HUES48 (cell line): ENCODE data around the gene KCP.

Experiments used
- H3K27ac ChIP-seq: one replicate; pipeline ENCODE4 v1.7.0; 2013; ENCODE audit warnings: low read depth, low read length, inconsistent platforms
- H3K27me3 ChIP-seq: 2 replicates; pipeline ENCODE4 v1.6.1; 2013; ENCODE audit warnings: mild to moderate bottlenecking, low read length; ENCODE audit not compliant: control insufficient read depth, insufficient read depth
- H3K36me3 ChIP-seq: 2 replicates; pipeline ENCODE4 v1.6.1; 2013; ENCODE audit warnings: low read length; ENCODE audit not compliant: control insufficient read depth, insufficient read depth
- H3K4me1 ChIP-seq: 2 replicates; pipeline ENCODE4 v1.6.1; 2013; ENCODE audit warnings: mild to moderate bottlenecking, low read length; ENCODE audit not compliant: control insufficient read depth, insufficient read depth
- H3K4me3 ChIP-seq: 2 replicates; pipeline ENCODE4 v1.5.1; 2013; ENCODE audit warnings: mild to moderate bottlenecking, low read depth, low read length
- H3K9ac ChIP-seq: 2 replicates; pipeline ENCODE4 v1.6.1; 2013; ENCODE audit warnings: mild to moderate bottlenecking, low read depth, low read length, moderate library complexity
- H3K9me3 ChIP-seq: 2 replicates; pipeline ENCODE4 v1.6.1; 2013; ENCODE audit warnings: low read length; ENCODE audit not compliant: control insufficient read depth, insufficient read depth

The KCP gene

DNA sequence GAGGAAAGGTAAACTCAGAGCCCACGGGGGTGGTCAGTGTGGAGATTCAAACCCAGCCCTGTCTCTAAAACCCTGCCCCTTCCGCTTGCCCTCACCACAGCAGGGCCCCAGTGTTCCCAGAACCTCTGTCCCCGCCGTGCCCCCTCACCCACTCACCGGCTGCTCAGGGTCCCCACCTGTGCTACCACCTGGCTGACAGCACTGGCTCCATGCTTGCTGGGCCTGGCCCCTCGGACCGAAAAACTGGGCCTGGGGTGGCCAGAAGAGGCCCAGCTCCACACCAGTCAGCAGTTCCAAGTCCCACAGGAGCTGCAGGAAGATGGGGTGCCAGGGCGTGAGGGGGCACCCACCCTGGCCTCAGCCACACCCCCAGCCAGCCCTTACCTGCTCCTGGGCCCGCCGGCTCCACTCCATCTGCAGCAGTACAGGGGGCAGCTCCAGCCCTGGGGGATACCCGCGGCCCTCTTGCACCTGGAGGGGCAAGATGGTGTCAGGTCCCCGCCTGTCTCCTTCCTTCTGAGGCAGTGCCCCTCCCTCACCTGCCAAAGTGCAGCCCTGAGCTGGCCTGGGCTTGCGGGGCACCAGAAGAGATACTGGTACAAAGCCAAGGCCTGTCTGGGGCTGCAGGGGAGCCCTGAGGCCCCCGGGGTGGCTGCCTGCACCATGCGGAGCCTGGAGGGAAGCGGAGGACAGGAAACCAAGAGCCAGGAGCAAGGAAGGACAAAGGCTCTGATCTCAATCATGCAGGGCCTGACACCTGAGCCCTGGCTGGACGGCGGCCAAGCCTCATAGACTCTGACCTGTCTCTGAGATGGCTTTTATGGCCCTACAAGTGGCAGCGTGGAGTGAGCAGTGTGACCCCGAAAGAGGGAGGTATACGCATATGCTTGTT, 36.1 kb downstream of the KCP start:
- H3K36me3 ChIP-seq: no peaks in the 10 kb centered on the region
- H3K9ac ChIP-seq: no peak overlapping the region
- H3K27ac ChIP-seq: no peak overlapping the region
- H3K4me3 ChIP-seq: no peak overlapping the region
- peaks cover 28% of the 10 kb centered on the region for H3K27me3 ChIP-seq
- H3K9me3 ChIP-seq: no peaks in the 10 kb centered on the region
- peaks cover 5% of the 10 kb centered on the region; the same call in 1 of the 2 replicates for H3K4me1 ChIP-seq

DNA sequence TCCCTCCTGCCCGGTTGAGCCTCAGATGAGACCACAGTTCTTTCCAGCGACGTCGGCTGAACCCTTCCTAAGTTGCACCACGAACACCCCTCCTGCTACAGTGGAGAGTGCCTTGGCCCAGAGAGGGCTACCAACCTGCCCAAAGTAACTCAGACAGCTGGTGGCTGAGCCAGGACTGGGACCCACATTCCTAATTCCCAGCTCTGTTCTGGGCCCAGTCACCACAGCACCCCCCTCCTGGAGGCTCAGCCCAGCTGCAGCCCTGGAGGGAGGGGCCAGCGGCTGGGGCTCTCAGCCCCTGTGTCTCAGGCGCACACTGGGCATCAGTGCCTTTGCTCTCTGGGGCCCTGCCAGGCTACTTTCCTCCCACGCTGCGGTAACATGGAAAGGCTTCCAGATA, 37.3 kb downstream of the KCP start:
- peaks cover 11% of the 10 kb centered on the region for H3K4me1 ChIP-seq
- peaks cover 40% of the 10 kb centered on the region for H3K27me3 ChIP-seq
- H3K9ac ChIP-seq: no peak overlapping the region
- no peak overlapping the region for H3K4me3 ChIP-seq
- H3K9me3 ChIP-seq: no peaks in the 10 kb centered on the region
- H3K27ac ChIP-seq: no peak overlapping the region
- no peaks in the 10 kb centered on the region for H3K36me3 ChIP-seq

DNA sequence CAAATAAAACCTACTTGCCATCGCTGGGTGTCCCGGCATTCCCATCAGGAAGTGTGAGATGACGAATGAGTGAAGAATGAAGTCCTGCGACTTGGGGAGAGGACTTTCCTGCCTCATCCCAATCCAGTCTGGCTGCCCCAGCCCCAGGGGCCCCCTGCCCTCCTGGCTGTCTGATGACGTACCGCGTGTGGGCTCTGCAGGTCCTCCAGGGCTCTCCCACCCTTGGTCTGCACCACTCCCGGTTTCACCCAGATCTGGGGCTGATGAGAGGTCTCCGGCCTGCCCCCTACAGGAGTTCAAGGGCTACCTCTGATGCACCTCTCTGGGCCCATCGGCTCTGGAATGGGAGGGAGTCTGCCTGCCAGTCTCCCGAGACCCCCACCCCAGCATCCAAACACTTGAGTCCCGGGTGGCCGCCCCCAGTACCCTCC, 38.1 kb downstream of the KCP start:
- H3K4me1 ChIP-seq: peaks cover 15% of the 10 kb centered on the region
- no peaks in the 10 kb centered on the region for H3K36me3 ChIP-seq
- no peak overlapping the region for H3K4me3 ChIP-seq

DNA sequence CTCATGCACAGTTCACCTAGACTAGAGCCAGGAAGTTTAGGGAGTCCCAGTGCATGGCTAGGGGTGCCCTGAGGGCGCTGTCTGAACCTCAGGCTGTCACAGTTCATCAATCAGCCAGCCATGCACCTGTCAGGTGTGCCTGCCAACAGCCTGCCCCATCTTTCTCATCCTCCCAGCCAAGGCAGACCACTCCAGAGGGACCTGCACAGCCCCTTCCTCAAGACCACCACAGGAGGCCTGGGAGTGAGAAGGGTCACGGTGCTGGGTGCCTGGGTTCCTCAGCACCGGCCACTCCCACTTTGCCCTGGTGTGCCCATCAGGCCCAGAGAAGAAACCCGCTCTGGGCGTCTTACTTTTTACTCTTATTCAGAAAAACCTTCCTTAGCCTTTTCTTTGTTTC, 39.5 kb downstream of the KCP start:
- Histone ChIP-seq H3K9me3 (no peaks in the 10 kb centered on the region), H3K36me3 (peaks cover 2% of the 10 kb centered on the region; the same call in 1 of the 2 replicates), H3K27ac (no peak overlapping the region), H3K4me1 (peaks cover 15% of the 10 kb centered on the region), H3K27me3 (peaks cover 49% of the 10 kb centered on the region), H3K9ac (no peak overlapping the region), H3K4me3 (no peak overlapping the region)

More for the DNA sequence above, 38.1 kb downstream of the KCP start:
- peaks cover 45% of the 10 kb centered on the region for H3K27me3 ChIP-seq
- H3K27ac ChIP-seq: no peak overlapping the region
- no peaks in the 10 kb centered on the region for H3K9me3 ChIP-seq
- no peak overlapping the region for H3K9ac ChIP-seq

DNA sequence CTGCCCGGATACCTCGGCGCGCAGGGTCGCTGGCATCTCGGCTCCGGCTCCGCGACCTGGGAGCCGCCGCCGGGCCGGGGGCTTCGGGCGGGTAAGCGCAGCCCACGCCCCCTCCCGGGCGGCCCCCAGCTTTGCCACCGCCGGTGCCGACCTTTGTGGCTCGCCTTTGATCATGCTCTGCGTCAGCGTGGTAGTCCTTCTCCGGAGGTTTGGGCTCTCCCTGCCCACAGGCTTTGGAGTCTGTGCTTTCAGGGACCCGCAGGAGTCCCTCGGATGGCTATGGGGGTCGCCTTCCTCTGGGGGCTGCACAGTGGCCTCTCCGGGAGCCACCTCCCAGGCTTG, 40.6 kb downstream of the KCP start:
- Histone ChIP-seq H3K27ac (no peak overlapping the region), H3K4me3 (peak overlapping the region; percentile 68), H3K9me3 (no peaks in the 10 kb centered on the region), H3K9ac (peak overlapping the region; percentile 21; the same call in 1 of the 2 replicates), H3K4me1 (peaks cover 15% of the 10 kb centered on the region), H3K36me3 (peaks cover 13% of the 10 kb centered on the region), H3K27me3 (peaks cover 49% of the 10 kb centered on the region)

DNA sequence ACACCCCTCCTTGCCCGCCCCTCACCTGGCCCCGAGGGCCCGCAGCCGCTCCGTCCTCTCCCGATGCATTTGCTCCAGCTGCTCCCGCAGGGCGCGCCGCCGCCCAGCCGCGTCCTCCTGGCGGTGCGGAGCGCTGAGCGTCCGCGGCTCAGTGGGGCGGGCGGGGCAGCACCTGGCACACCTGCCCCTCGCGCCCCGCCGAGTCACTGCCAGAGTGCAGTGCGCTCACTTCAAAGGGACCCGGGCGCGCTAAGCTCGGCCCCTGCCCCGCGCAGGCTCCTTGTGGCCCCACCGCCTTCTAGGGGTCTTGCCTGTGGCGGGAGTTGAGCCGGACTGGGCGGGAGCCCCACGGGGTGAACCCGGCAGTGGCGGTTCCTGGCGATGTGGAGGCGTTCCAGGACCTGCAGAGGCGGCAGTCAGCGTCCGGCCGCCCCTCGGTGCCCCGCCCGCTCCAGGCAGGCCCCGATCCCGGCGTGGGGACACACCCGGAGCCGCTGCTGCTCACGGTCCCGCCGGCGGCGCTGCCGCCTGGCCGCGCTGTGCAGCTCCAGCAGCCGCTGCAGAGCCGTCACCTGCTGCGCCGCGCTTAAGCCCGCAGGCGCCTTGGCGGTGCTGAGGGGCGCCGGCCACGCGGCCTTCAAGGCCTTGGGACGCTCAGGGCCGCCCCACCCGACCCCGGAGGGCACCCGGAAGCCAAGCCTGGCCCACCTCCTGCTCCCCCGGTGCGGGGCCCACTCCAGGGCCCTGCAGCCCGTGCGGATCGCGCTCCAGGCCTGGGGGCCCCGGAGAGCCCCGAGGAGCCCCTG, 41.2 kb downstream of the KCP start:
- peaks cover 49% of the 10 kb centered on the region for H3K27me3 ChIP-seq
- H3K4me3 ChIP-seq: peak overlapping the region; percentile 68
- H3K4me1 ChIP-seq: peaks cover 15% of the 10 kb centered on the region
- H3K27ac ChIP-seq: no peak overlapping the region
- peaks cover 15% of the 10 kb centered on the region for H3K36me3 ChIP-seq
- H3K9ac ChIP-seq: peak overlapping the region; percentile 21; the same call in 1 of the 2 replicates
- H3K9me3 ChIP-seq: no peaks in the 10 kb centered on the region

DNA sequence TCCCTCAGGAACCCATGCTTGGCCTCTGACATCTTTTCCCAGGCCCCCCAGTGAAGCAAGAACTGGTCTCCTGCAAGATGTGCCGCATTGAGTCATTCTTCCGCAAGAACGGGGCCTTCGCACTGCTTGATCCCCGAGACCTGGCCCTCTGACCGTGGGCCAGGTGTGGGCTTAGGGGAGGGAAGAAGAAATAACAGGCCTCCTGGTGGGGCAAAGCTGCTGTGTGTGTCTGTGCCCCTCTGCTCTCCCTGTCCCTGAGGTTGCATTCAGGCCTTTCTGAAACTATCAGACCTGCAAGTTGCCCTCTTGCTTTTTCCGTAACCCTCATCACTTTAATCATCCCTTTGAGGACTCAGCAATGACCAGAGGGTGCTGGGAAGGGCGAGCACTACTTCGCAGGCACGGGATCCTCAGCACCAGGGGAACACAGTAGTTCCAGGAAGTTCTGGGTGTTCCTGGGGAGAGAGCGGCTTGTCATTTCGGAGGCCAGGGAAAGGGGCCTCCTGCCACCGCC, 41.8 kb downstream of the KCP start:
- Histone ChIP-seq H3K9ac (no peak overlapping the region), H3K27ac (no peak overlapping the region), H3K4me3 (peak overlapping the region; percentile 68)

DNA sequence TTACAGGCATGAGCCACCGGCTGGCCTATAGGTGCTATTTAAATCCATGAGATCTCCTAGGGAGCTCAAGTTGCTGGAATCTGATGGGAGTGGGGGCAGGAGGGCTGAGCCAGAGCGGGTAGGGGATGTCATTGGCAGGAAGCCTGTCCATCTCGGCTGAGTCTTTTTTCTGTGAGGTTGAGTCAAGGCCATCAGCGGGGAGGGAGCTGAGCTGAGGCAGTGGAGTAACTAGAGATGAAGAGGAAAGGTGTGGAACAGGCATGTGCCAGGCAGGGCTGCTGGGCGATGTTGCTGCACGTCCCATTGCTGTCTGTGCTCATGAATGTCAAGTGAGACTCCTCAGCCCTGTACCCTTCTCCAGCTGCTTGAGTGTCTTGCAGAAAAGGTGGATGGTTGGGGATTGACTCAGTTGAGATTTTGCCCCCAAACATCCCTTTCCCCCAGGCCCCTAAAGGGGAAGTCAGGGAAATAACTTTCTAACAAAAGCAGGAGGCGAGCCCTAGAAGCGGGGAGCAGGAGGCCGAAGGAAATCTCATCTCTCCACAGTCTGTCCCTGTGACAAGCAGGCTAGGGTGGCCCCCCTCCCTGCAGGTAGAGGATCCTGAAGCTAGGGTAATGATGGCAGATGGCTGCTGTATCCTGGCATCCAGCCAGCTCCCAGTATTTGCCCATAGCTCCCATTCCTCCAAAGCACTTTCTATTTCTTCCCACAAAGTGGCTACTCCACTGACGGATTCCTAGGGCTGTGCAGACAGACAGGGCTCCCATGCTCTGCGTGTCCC, 42.5 kb downstream of the KCP start:
- no peaks in the 10 kb centered on the region for H3K9me3 ChIP-seq
- H3K27ac ChIP-seq: no peak overlapping the region
- peaks cover 49% of the 10 kb centered on the region for H3K27me3 ChIP-seq
- H3K4me3 ChIP-seq: no peak overlapping the region; the same call in 1 of the 2 replicates
- no peak overlapping the region for H3K9ac ChIP-seq
- H3K36me3 ChIP-seq: peaks cover 15% of the 10 kb centered on the region
- H3K4me1 ChIP-seq: peaks cover 15% of the 10 kb centered on the region

More for the DNA sequence above, 41.8 kb downstream of the KCP start:
- Histone ChIP-seq H3K9me3 (no peaks in the 10 kb centered on the region), H3K27me3 (peaks cover 49% of the 10 kb centered on the region), H3K36me3 (peaks cover 15% of the 10 kb centered on the region), H3K4me1 (peaks cover 15% of the 10 kb centered on the region)

DNA sequence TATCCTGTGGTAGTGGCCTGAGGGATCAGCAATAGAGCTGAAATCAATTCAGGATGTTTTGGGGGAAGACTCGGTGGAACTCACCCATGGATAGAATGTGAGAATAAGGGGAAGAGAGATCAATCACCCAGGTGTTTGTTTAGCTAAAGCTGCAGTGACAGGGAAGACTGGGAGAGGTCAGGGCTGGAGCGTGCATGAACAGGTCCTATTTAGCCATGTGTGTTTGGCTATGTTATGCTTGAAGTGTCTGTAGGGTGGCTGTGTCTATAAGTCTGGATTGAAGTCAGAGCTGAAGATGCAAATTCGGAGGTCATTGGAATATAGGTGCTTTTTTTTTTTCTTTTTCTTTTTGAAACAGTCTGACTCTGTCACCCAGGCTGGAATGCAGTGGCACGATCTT, 43.3 kb downstream of the KCP start:
- H3K27ac ChIP-seq: no peak overlapping the region
- H3K9ac ChIP-seq: no peak overlapping the region

DNA sequence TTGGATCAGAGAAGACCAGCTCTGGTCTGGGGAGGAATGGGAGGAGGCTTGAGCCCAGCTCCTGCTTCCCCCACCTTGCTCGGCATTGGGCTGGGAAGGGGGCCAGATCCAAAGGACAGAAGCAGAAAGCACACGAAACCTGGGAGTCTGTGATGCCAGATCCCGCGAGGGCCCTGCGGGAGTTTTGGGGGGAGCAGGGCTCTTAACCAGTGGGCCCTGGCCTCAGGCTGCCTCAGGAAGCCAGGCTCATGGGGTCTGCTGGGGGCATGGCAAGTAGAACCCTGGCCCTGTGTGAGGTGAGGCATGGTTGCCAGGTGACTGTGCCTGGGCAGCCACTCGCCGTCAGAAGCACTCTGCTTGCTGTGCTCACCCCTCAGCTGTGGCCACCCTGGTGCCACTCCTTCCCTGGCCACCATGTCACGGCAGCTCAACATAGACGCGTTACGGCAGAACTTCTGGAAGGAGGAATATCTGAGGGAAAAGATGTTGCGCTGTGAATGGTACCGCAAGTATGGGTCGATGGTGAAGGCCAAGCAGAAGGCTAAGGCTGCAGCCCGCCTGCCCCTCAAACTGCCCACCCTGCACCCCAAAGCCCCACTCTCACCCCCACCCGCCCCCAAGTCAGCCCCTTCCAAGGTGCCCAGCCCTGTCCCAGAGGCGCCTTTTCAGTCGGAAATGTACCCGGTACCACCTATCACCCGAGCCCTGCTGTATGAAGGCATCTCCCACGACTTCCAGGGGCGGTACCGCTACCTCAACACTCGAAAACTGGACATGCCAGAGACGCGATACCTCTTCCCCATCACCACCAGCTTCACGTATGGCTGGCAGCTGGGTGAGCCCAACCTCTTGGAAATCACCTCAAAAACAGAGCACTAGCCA, 44.3 kb downstream of the KCP start:
- H3K4me1 ChIP-seq: peaks cover 15% of the 10 kb centered on the region
- H3K9ac ChIP-seq: no peak overlapping the region
- H3K27me3 ChIP-seq: peaks cover 40% of the 10 kb centered on the region
- no peak overlapping the region for H3K27ac ChIP-seq
- no peak overlapping the region for H3K4me3 ChIP-seq
- no peaks in the 10 kb centered on the region for H3K9me3 ChIP-seq
- peaks cover 15% of the 10 kb centered on the region for H3K36me3 ChIP-seq

More for the DNA sequence above, 43.3 kb downstream of the KCP start:
- H3K4me1 ChIP-seq: peaks cover 15% of the 10 kb centered on the region
- peaks cover 15% of the 10 kb centered on the region for H3K36me3 ChIP-seq
- no peak overlapping the region for H3K4me3 ChIP-seq
- H3K27me3 ChIP-seq: peaks cover 49% of the 10 kb centered on the region
- no peaks in the 10 kb centered on the region for H3K9me3 ChIP-seq
